ENCODE results near the gene ARHGEF7. TPM values are rescaled to one million over a fixed set of nuclear protein-coding genes. Genes with fewer than 3 reads are reported as not detected.

The ARHGEF7 gene
- polyA plus RNA-seq, 1 donor from 2014 or later, result 15.5 TPM

DNA sequence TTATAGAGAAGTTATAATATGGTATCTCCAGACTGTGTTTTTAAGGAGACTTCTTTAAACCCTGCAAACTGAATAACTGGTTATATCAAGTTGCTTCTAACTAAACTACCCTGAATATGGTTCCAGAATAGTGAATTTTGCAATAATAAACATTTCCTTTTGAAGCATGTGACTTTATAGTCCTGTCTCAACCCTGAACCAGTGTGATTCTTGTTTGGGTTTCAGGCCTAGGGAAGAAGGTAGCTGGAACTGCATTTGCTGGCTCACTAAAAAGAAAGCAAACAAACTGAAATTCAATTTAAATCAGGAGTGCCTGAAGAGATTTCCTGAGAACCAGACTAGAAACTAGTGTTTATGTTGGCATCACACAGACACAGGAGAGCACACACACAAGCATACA lies 4.9 kb downstream of the ARHGEF7 start:
- no peaks in the 10 kb centered on the region for H3K36me3 Mint-ChIP-seq
- peak overlapping the region in 1 of 4 donors; percentile 8 for H3K4me3 Mint-ChIP-seq
- no peaks in the 10 kb centered on the region for H3K9me3 Mint-ChIP-seq
- H3K4me1 Mint-ChIP-seq, result peaks cover 4 to 5% (median 4%) of the 10 kb centered on the region in 3 donors
- peaks cover 29% of the 10 kb centered on the region for H3K27me3 Mint-ChIP-seq
- H3K27ac Mint-ChIP-seq, result no peak overlapping the region

DNA sequence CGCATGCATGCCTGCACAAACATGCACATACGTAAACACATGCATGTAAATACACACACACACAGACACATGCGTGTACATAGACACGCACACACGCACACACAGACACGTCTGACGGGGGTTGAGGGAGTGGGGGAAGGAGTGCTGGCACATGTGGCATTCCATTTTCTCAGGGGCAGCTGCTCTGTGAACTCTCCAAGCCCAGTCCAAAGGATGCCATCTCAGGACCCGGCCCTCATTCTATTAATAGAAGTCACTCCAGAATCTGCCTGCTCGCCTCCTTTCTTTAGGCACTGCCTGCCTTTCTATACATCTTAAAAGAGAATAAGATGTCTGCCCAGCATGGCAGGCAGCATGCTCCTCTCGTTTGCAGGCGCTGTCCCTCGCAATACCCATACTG lies 5.3 kb downstream of the ARHGEF7 start:
- peaks cover 4 to 5% (median 4%) of the 10 kb centered on the region in 3 donors for H3K4me1 Mint-ChIP-seq
- no peaks in the 10 kb centered on the region for H3K9me3 Mint-ChIP-seq
- H3K36me3 Mint-ChIP-seq, result no peaks in the 10 kb centered on the region
- H3K4me3 Mint-ChIP-seq, result no peak overlapping the region
- peaks cover 33% of the 10 kb centered on the region for H3K27me3 Mint-ChIP-seq
- no peak overlapping the region for H3K27ac Mint-ChIP-seq

DNA sequence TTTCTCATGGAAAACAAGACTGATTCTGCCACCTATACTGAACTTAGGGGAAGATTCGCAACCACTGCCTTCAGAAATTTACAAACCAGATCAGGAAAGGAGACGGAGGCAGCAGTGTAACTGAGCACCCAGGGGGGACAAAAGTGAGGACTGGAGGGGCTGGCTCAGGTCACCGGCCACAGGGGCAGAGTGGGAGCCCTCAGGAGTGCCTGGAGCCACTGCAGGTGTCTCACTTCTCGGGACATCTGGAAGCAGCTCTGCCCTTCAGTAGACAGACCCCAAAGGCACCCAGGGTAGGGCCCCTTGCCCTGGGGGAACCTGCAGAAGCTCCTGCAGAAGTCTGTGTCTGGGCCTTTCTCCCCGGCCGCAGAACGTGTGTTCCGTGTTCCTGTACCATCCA lies 5.8 kb downstream of the ARHGEF7 start:
- Mint-ChIP-seq H3K4me1 (peaks cover 4% of the 10 kb centered on the region in 3 donors), H3K27me3 (peaks cover 33% of the 10 kb centered on the region), H3K36me3 (no peaks in the 10 kb centered on the region), H3K27ac (no peak overlapping the region), H3K9me3 (no peaks in the 10 kb centered on the region), H3K4me3 (no peak overlapping the region)

- Mint-ChIP-seq H3K4me3 (no peak overlapping the region), H3K27ac (no peak overlapping the region), H3K27me3 (peaks cover 27% of the 10 kb centered on the region), H3K36me3 (no peaks in the 10 kb centered on the region), H3K4me1 (no peaks in the 10 kb centered on the region), H3K9me3 (no peaks in the 10 kb centered on the region)
Measured at GRCh38 chr13:111121506-111121905, 6.4 kb downstream of the ARHGEF7 start.

- Mint-ChIP-seq H3K9me3 (no peaks in the 10 kb centered on the region), H3K4me3 (no peak overlapping the region), H3K27me3 (peaks cover 27% of the 10 kb centered on the region), H3K27ac (no peak overlapping the region), H3K4me1 (no peaks in the 10 kb centered on the region), H3K36me3 (no peaks in the 10 kb centered on the region)
Measured at GRCh38 chr13:111122056-111122455, 6.9 kb downstream of the ARHGEF7 start.

GRCh38 chr13:111122631-111123030 lies 7.5 kb downstream of the ARHGEF7 start:
- H3K9me3 Mint-ChIP-seq, result no peaks in the 10 kb centered on the region
- H3K4me1 Mint-ChIP-seq, result no peaks in the 10 kb centered on the region
- no peaks in the 10 kb centered on the region for H3K36me3 Mint-ChIP-seq
- H3K27me3 Mint-ChIP-seq, result peaks cover 24% of the 10 kb centered on the region
- H3K4me3 Mint-ChIP-seq, result no peak overlapping the region
- no peak overlapping the region for H3K27ac Mint-ChIP-seq

DNA sequence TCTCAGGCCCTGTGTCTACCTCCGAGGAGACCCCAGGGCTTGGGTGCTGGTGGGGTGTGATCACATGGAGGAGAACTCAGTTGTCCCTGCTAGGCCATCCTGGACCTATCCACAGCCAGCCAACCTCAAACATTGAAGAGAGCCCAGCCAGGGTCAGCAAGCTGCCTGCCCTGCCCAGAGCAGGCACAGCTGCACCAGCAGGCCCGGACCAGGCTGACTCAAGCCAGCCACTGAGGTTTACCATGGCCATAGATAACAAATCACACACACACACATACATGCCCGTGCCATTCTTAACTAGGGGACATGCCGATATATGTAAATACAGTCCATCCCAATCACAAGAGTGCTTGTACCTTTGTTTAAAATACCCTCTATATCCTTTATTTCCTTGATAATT lies 8.1 kb downstream of the ARHGEF7 start:
- H3K27me3 Mint-ChIP-seq, result peaks cover 18% of the 10 kb centered on the region
- no peaks in the 10 kb centered on the region for H3K4me1 Mint-ChIP-seq
- H3K36me3 Mint-ChIP-seq, result peaks cover 2% of the 10 kb centered on the region
- no peak overlapping the region for H3K4me3 Mint-ChIP-seq
- no peaks in the 10 kb centered on the region for H3K9me3 Mint-ChIP-seq
- H3K27ac Mint-ChIP-seq, result no peak overlapping the region

- Mint-ChIP-seq H3K36me3 (peaks cover 2% of the 10 kb centered on the region), H3K4me3 (no peak overlapping the region), H3K4me1 (peaks cover 0 to 2% (median 0%) of the 10 kb centered on the region in 3 donors), H3K27me3 (peaks cover 16% of the 10 kb centered on the region), H3K27ac (no peak overlapping the region), H3K9me3 (no peaks in the 10 kb centered on the region)
Measured at GRCh38 chr13:111123649-111124048, 8.5 kb downstream of the ARHGEF7 start.

GRCh38 chr13:111126509-111126908 lies 11.4 kb downstream of the ARHGEF7 start:
- Mint-ChIP-seq H3K4me1 (peaks cover 6 to 14% (median 7%) of the 10 kb centered on the region in 3 donors), H3K27ac (no peak overlapping the region), H3K27me3 (peaks cover 13% of the 10 kb centered on the region), H3K4me3 (no peak overlapping the region), H3K9me3 (no peaks in the 10 kb centered on the region), H3K36me3 (peaks cover 2% of the 10 kb centered on the region)

- Mint-ChIP-seq H3K27ac (peak overlapping the region in 1 of 3 donors; percentile 71), H3K4me1 (peaks cover 6 to 16% (median 7%) of the 10 kb centered on the region in 3 donors), H3K4me3 (peak overlapping the region in 3 of 4 donors; percentile 38 to 84 (median 65)), H3K27me3 (peaks cover 10% of the 10 kb centered on the region), H3K36me3 (peaks cover 2% of the 10 kb centered on the region), H3K9me3 (no peaks in the 10 kb centered on the region)
Measured at GRCh38 chr13:111129465-111130115, 14.5 kb downstream of the ARHGEF7 start.

DNA sequence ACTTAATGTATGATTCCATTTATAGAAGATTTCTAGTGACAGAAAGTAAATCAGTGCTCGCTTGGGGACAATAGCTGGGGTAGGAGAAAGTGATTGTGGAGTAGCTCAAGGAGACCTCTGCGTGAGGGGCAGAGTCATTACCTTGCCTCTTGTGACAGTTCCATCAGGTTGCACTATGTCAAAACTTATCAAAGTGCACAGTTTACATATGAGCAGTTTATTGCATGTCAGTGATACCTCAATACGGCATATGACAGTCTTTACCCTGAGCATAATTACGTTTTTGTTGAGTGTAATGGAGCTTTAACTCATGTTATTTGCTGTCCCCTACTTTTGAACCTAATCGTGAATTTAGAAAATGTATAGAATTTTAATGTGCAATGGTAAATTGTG lies 15.0 kb downstream of the ARHGEF7 start:
- Mint-ChIP-seq H3K4me3 (no peak overlapping the region), H3K36me3 (peaks cover 2% of the 10 kb centered on the region), H3K9me3 (no peaks in the 10 kb centered on the region), H3K4me1 (peaks cover 6 to 16% (median 7%) of the 10 kb centered on the region in 3 donors), H3K27ac (no peak overlapping the region), H3K27me3 (peaks cover 6% of the 10 kb centered on the region)

DNA sequence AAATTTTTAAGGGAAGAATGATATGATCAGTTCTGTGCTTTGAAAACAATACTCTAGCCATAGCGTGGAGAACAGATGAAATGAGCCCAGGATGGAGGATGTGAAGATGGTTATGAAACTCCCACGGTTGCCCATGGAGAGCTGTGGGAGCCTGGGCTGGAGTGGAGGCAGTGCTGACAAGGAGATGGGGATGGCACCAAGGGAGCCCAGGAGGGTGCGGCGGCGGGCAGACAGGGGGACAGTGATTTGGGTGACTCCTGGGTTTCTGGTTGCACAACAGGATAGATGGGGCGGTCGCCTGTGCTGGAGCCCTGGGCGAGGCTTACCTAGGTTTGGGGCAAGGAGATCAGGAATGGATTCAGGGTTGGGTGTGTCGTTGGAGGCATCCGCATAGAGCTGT lies 15.9 kb downstream of the ARHGEF7 start:
- Mint-ChIP-seq H3K36me3 (peaks cover 2% of the 10 kb centered on the region), H3K27me3 (peaks cover 2% of the 10 kb centered on the region), H3K27ac (no peak overlapping the region), H3K4me1 (peaks cover 6 to 16% (median 7%) of the 10 kb centered on the region in 3 donors), H3K9me3 (peaks cover 0 to 2% (median 0%) of the 10 kb centered on the region in 3 donors), H3K4me3 (no peak overlapping the region)

- no peak overlapping the region for H3K4me3 Mint-ChIP-seq
- peaks cover 2% of the 10 kb centered on the region for H3K27me3 Mint-ChIP-seq
- peaks cover 6 to 16% (median 7%) of the 10 kb centered on the region in 3 donors for H3K4me1 Mint-ChIP-seq
- peaks cover 0 to 2% (median 0%) of the 10 kb centered on the region in 3 donors for H3K9me3 Mint-ChIP-seq
- no peak overlapping the region for H3K27ac Mint-ChIP-seq
- peaks cover 2% of the 10 kb centered on the region for H3K36me3 Mint-ChIP-seq
Measured at GRCh38 chr13:111131611-111132010, 16.5 kb downstream of the ARHGEF7 start.

GRCh38 chr13:111132948-111133347 lies 17.8 kb downstream of the ARHGEF7 start:
- H3K4me1 Mint-ChIP-seq, result peaks cover 6 to 16% (median 7%) of the 10 kb centered on the region in 3 donors
- no peak overlapping the region for H3K27ac Mint-ChIP-seq
- H3K9me3 Mint-ChIP-seq, result peaks cover 0 to 2% (median 0%) of the 10 kb centered on the region in 3 donors
- no peak overlapping the region for H3K4me3 Mint-ChIP-seq
- H3K27me3 Mint-ChIP-seq, result peaks cover 5% of the 10 kb centered on the region
- H3K36me3 Mint-ChIP-seq, result peaks cover 3% of the 10 kb centered on the region

DNA sequence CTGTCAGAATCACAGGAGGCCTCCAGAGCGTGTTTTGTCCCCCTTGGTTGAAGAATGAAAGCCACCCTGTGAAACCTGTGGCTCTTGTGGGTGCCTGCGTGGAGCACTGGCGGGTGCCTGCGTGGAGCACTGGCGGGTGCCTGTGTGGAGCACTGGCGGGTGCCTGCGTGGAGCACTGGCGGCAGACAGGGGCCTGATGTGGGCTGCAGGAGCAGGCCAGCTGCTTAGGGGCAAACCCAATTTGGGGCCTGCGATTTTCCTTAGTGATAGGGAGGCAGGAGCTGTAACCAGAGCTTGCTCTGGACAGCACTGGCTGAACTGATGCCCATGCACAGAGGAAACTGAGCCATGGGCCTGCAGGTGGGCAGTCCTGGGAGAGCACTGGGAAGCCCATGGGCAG lies 24.3 kb downstream of the ARHGEF7 start:
- peak overlapping the region in 1 of 4 donors; percentile 51 for H3K4me3 Mint-ChIP-seq
- H3K27ac Mint-ChIP-seq, result no peak overlapping the region
- peaks cover 1% of the 10 kb centered on the region for H3K36me3 Mint-ChIP-seq
- no peaks in the 10 kb centered on the region for H3K4me1 Mint-ChIP-seq
- H3K9me3 Mint-ChIP-seq, result peaks cover 0 to 2% (median 0%) of the 10 kb centered on the region in 3 donors
- H3K27me3 Mint-ChIP-seq, result peaks cover 29% of the 10 kb centered on the region

- no peaks in the 10 kb centered on the region for H3K4me1 Mint-ChIP-seq
- peaks cover 0 to 2% (median 0%) of the 10 kb centered on the region in 3 donors for H3K9me3 Mint-ChIP-seq
- H3K27me3 Mint-ChIP-seq, result peaks cover 29% of the 10 kb centered on the region
- peaks cover 1% of the 10 kb centered on the region for H3K36me3 Mint-ChIP-seq
- H3K27ac Mint-ChIP-seq, result no peak overlapping the region
- H3K4me3 Mint-ChIP-seq, result no peak overlapping the region
Measured at GRCh38 chr13:111139873-111140561, 24.9 kb downstream of the ARHGEF7 start.
